Measurements from ENCODE around the gene RFC2. TPM values are rescaled to one million over a fixed set of nuclear protein-coding genes. Genes with fewer than 3 reads are reported as not detected.

The RFC2 gene
- total and polyA plus RNA-seq, 2 donors (not counting 1 experiment from before 2014, with no cell fraction given) = 9.9 to 19.6 TPM

- Histone ChIP-seq H4K20me1 (ENCODE audit: control insufficient read depth, extremely low read depth, insufficient read depth, low read length) (no peaks in the 10 kb centered on the region), H3K4me3 (replicated peaks in 1 of 4; ENCODE audit: control extremely low read depth in 1 of 4, insufficient read depth in 1 of 4, low read depth in 3 of 4, low read length in 4 of 4) (peak overlapping the region; percentile 70 to 89 (median 74)), H3K9me3 (ENCODE audit: control insufficient read depth, insufficient read depth, low read depth, low read length) (no peaks in the 10 kb centered on the region), H2AFZ (ENCODE audit: low read length) (no peak overlapping the region), H3K79me2 (ENCODE audit: control insufficient read depth, insufficient read depth, low read length) (peaks cover 61% of the 10 kb centered on the region), H3K36me3 (ENCODE audit: control insufficient read depth, insufficient read depth, low read length) (no peaks in the 10 kb centered on the region), H3K27ac (ENCODE audit: insufficient read depth, low read length) (peak overlapping the region; percentile 60), H3K4me2 (ENCODE audit: extremely low read depth, insufficient read depth, low read length) (peak overlapping the region; percentile 97), H3K9ac (ENCODE audit: insufficient read depth, low read length) (peak overlapping the region; percentile 92), H3K4me1 (ENCODE audit: control insufficient read depth, extremely low read depth, insufficient read depth, low read length) (peaks cover 29% of the 10 kb centered on the region), H3K27me3 (ENCODE audit: control insufficient read depth, insufficient read depth, low read length) (no peaks in the 10 kb centered on the region)
- TF ChIP-seq EZH2 (IDR thresholded peaks at IDR 0.05; ENCODE audit: low read length, missing control alignments) (no peak), CTCF (conservative IDR thresholded peaks at IDR 0.05 in 1 of 2, IDR thresholded peaks at IDR 0.05 in 1 of 2; ENCODE audit: low read depth in 1 of 2, low read length in 2 of 2) (no peak)
- DNase-seq (ENCODE audit: low read depth in 2 of 2) = no peak
These were observed 36.8 kb upstream of the RFC2 start for GRCh38 chr7:74290981-74291441.

GRCh38 chr7:74290553-74290950 lies 36.4 kb upstream of the RFC2 start:
- TF ChIP-seq EZH2 (IDR thresholded peaks at IDR 0.05; ENCODE audit: low read length, missing control alignments) = no peak
- no peak for TF ChIP-seq CTCF (conservative IDR thresholded peaks at IDR 0.05 in 1 of 2, IDR thresholded peaks at IDR 0.05 in 1 of 2; ENCODE audit: low read depth in 1 of 2, low read length in 2 of 2)
- no peaks in the 10 kb centered on the region for H4K20me1 ChIP-seq (ENCODE audit: control insufficient read depth, extremely low read depth, insufficient read depth, low read length)
- H3K4me2 ChIP-seq (ENCODE audit: extremely low read depth, insufficient read depth, low read length) = peak overlapping the region; percentile 97
- H3K27me3 ChIP-seq (ENCODE audit: control insufficient read depth, insufficient read depth, low read length) = no peaks in the 10 kb centered on the region
- no peak for DNase-seq (ENCODE audit: low read depth in 2 of 2)
- H3K9me3 ChIP-seq (ENCODE audit: control insufficient read depth, insufficient read depth, low read depth, low read length) = no peaks in the 10 kb centered on the region
- peak overlapping the region; percentile 92 for H3K9ac ChIP-seq (ENCODE audit: insufficient read depth, low read length)
- peaks cover 56% of the 10 kb centered on the region for H3K79me2 ChIP-seq (ENCODE audit: control insufficient read depth, insufficient read depth, low read length)
- H3K36me3 ChIP-seq (ENCODE audit: control insufficient read depth, insufficient read depth, low read length) = no peaks in the 10 kb centered on the region
- peak overlapping the region; percentile 60 for H3K27ac ChIP-seq (ENCODE audit: insufficient read depth, low read length)
- no peak overlapping the region for H2AFZ ChIP-seq (ENCODE audit: low read length)
- H3K4me1 ChIP-seq (ENCODE audit: control insufficient read depth, extremely low read depth, insufficient read depth, low read length) = peaks cover 29% of the 10 kb centered on the region
- H3K4me3 ChIP-seq (replicated peaks in 1 of 4; ENCODE audit: control extremely low read depth in 1 of 4, insufficient read depth in 1 of 4, low read depth in 3 of 4, low read length in 4 of 4) = peak overlapping the region; percentile 70 to 89 (median 74)

GRCh38 chr7:74289659-74290552 lies 35.7 kb upstream of the RFC2 start:
- Histone ChIP-seq H2AFZ (ENCODE audit: low read length) (no peak overlapping the region), H3K27ac (ENCODE audit: insufficient read depth, low read length) (peak overlapping the region; percentile 60), H3K79me2 (ENCODE audit: control insufficient read depth, insufficient read depth, low read length) (peaks cover 50% of the 10 kb centered on the region), H3K36me3 (ENCODE audit: control insufficient read depth, insufficient read depth, low read length) (no peaks in the 10 kb centered on the region), H3K9me3 (ENCODE audit: control insufficient read depth, insufficient read depth, low read depth, low read length) (no peaks in the 10 kb centered on the region), H3K27me3 (ENCODE audit: control insufficient read depth, insufficient read depth, low read length) (no peaks in the 10 kb centered on the region), H3K4me2 (ENCODE audit: extremely low read depth, insufficient read depth, low read length) (peak overlapping the region; percentile 97), H3K4me3 (replicated peaks in 1 of 4; ENCODE audit: control extremely low read depth in 1 of 4, insufficient read depth in 1 of 4, low read depth in 3 of 4, low read length in 4 of 4) (peak overlapping the region; percentile 70 to 89 (median 74)), H3K9ac (ENCODE audit: insufficient read depth, low read length) (peak overlapping the region; percentile 92), H3K4me1 (ENCODE audit: control insufficient read depth, extremely low read depth, insufficient read depth, low read length) (peaks cover 25% of the 10 kb centered on the region), H4K20me1 (ENCODE audit: control insufficient read depth, extremely low read depth, insufficient read depth, low read length) (no peaks in the 10 kb centered on the region)
- DNase-seq (ENCODE audit: low read depth in 2 of 2) = no peak
- TF ChIP-seq CTCF (conservative IDR thresholded peaks at IDR 0.05 in 1 of 2, IDR thresholded peaks at IDR 0.05 in 1 of 2; ENCODE audit: low read depth in 1 of 2, low read length in 2 of 2) (no peak), EZH2 (IDR thresholded peaks at IDR 0.05; ENCODE audit: low read length, missing control alignments) (no peak)
